ENCODE results near the gene SNCB.

SNCB gene

DNA sequence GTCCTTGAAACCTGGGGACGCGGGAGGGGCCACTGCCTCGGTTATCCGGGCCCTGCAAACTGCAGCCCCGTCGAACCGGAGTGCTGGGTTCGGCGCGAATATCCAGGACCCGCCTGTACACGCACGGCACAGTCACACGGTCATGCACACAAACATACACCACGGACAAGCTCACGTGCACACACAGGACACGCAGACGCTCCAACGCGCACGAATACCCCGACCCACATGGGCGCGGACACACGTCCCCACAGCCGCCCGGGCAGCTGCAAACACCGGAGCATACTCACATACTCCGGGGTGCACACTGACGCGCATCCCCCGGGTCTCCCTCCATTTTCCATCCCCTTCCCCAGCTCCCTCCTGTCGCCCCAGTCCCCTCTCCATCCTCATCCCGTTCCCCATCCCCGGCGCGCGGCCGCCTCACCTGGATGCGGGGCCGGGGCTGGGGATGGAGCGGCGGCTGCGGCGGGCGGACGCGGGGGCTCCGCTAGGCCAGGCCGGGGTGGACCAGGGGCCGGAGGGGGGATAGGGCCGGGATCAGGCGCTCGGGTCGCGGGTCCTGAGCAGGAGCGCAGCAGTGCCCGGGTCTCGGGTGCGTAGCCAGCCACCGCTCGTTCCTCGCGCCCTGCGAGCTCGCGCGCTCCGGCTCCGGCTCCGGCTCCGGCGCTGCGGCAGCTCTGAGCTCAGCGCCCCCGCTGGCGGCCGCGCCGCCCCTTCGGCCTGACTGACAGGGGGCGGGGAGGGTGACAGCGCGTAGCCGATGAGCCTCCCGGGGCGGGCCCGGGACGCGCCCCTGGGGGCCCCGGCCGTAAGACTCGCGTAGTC is at the start of gene SNCB, which contains the start of gene EIF4E1B:
SNCB (minus strand) TSS at position 682 of the 828 bp plus-strand sequence. CDS start 880 bp downstream, outside the sequence.
EIF4E1B (plus strand) TSS at position 823 of the 828 bp plus-strand sequence. CDS start 12,113 bp downstream, outside the sequence.
- DNase-seq, result no peak

GRCh38 chr5:176679365-176680225 is 49.3 kb upstream of the SNCB start:
- DNase-seq, result no peak

DNA sequence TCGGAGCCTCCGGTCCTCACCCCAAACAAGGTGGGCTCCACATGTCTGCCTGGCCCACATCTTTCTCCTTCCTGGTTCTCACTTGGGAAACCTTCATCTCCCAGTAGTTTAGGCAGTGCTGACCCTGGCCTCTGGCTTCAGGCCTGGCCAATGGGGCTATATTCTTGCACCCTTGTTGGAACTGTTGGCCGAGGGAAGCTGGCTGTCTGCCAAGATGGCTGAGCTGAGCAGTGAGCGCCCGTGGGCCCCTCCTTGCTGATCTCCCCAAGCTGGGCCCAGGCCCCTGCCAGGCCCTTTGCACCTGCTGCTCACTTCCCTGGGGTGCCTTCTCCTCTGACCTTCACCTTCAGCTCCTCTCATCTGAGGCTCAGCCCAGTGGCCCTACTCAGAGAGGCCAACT is 48.2 kb upstream of the SNCB start:
- no peak for DNase-seq

GRCh38 chr5:176677209-176677939 is 47.0 kb upstream of the SNCB start:
- no peak for DNase-seq

- DNase-seq, result no peak
Observed at GRCh38 chr5:176676361-176676824, 46.1 kb upstream of the SNCB start.

DNA sequence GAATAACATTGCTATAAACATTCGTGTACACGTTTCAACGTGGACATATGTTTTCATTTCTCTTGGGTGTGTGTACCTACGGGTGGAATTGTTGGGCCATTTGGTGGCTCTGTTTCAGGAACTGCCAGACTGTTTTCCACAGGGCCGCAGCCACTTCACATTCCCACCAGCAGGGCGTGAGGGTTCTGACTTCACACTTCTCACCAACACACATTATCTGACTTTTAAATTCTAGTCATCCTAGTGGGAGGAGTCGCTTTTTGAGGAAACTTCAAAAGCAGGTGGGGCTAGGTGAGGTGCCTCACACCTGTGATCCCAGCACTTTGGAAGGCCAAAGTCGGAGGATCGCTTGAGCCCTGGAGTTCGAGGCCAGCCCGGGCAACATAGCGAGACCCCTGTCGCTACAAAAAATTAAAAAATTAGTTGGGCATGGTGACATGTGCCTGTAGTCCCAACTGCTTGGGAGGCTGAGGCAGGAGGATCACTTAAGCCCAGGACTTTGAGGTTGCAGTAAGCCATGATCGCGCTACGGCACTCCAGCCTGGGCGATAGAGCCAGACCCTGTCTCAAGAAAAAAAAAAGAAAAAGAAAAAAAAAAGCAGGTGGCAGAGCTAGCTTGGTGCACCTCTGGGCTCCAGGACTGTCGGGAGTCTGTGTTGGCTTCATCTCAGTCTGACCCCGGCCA is 45.5 kb upstream of the SNCB start:
- no peak for DNase-seq

DNA sequence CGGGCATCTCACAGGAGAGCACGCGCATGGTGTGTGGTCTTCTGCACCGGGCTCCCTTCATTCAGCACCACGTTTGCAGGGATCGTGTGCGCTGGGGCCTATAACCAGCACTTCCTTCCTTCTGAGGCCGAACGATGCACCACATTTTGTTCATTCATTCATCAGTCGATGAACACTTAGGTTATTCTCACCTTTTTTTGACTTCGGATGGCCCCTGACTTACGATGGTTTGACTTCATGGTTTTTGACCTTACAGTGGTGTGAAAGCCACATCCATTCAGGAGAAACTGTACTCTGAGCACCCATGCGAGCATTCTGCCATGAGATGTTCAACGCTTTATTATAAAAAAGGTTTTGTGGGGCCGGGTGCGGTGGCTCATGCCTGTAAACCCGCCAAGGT is 44.5 kb upstream of the SNCB start:
- DNase-seq, result no peak

DNA sequence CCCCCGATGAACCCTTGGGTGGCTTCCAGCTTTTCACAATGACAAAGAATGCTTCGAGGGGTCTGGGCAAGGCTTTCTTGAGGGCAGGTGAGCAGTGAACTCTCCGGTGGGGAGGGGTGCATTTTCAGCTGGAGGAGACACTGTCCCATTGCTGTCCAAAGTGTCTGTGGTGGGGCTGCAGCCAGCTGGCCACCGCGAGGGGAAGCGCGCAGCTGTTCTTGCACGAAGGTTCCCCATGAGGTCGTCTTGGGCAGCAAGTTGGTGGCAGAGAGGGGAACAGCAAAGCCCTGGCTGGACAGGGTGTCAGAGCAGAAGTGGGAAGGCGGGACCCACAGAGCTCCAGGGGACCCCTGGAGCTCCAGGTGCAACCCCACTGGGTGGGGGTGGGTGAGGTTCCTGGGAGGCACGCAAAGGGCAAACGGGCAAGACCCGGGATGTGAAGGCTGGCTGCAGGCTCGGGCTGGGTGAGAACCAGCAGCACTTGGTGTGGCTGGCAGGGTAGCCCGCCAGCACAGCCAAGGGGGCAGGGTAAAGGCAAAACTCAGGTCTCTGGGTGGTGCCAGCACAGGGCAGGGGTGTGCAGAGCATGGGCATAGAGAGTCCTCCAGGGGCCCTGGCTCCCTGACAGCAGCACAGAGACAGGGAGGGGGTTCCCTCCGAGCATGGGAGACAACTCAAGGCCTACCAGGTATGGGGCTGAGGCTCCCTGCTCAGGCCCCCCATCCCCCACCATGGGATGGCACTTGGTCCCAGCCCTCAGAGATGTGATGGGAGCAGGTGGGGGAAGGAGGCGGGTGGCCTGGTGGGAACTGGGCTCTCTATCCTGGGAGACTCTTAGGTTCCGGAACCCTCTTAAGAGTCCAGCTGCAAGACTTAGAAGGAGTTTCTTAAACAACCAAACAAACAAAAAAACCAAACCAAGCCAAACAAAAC is 43.6 kb upstream of the SNCB start:
- DNase-seq, result no peak

GRCh38 chr5:176671890-176672747 is 41.8 kb upstream of the SNCB start:
- no peak for DNase-seq

DNA sequence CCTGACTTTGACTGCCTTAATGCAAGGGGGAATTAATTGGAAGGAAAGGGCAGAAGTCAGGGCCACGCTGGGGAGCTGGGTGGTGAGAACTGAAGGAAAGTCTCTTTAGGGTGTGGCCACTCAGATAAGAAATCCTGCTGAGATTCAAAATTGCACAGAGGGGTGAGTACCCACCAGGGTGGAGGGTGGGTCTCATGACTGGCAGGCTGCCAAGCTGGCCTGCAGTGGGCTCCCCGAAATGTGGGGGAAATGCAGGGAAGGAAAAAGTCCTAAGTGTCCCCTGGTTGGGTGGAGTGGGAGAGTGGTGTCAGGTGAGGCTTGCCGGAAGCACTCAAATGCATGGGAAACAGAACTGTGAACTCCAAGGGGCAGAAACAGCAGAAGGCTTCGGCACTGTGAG is 41.1 kb upstream of the SNCB start:
- DNase-seq, result no peak

DNA sequence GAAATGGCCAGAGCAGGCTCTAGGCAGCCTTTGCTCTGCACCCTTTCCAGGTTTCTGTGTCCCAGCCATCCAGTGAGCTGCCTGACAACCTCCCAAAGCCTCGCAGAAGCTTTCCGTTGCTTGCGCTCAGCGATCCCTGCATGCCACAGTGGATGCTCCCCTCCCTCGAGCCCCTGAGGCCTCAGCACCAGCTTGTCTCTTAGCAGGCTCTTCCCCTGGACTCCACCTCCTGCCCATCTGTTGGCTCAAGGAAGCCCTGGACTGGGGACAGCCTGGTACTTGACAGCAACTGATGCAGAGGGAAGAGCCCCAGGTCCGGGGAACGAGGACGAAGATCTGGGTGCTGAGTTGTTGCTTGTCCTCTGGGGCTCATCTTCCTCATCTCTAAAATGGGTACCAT is 40.1 kb upstream of the SNCB start:
- DNase-seq, result no peak

GRCh38 chr5:176667637-176668036 is 37.3 kb upstream of the SNCB start:
- no peak for DNase-seq

- DNase-seq, result no peak
Observed at GRCh38 chr5:176665517-176665916, 35.2 kb upstream of the SNCB start.

DNA sequence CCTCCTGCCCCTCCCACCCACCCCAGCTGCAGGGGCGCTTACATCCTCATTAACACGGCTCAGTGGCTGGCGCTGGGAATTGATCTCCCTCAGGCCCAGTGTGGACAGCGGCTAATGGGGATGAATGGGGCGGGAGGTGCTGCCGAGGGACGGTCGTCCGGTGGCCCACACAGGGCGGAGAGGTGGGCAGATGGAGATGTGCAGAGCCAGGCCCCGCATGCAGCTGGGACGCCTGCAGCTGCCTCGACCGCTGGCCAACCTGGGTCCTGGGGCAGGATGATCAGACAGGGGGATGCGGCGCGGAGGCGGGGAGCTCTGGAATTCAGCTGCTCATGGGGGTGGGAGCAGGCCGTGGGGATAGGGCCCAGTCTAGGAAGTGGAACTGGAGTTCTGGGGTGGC is 34.6 kb upstream of the SNCB start:
- no peak for DNase-seq

- no peak for DNase-seq
Observed at GRCh38 chr5:176664479-176664878, 34.1 kb upstream of the SNCB start.

GRCh38 chr5:176663566-176663965 is 33.2 kb upstream of the SNCB start:
- DNase-seq, result no peak

DNA sequence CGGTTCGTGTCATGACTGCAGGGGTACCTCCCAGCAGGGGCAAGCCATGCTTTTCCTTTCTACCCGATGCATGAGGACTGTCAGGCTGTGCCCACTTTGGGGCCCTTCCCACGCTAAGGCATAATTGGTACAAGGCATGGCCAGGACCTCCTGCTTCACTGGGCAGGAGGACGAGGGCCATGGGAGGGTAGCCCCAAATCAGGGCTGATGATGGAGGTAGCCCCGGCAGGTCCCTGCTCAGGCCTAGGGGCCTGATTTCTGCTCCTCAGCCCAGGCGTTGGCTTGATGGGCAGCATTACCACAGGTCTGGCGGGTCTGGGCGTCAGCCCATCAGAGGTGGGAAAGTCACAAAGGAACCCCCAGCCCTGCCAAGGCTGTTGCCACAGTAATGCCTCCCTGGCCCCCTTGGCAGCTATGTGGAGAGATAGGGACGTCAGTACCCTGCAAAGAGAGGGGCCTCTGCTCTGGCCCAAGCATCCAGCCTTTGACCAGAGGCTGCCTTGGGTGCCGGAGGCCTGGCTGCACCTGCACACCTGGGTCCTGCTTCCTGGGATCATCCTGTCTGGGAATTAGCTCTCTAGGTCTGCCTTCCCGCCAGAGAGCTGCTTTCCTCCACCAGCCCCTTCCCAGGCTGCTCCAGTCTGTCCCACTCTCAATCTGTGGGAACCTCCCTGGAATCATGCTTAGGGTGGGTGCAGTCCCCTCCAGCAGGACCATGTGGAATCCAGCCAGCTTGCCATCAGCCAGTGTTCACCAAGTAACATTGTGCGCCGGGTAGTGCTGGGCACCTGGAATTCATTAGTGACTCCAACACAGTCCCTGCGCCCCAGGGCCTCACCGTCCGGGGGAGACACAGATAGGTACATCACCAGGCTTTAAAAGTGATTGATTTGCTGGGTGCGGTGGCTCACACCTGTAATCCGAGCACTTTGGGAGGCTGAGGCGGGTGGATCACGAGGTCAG is 32.3 kb upstream of the SNCB start:
- no peak for DNase-seq

DNA sequence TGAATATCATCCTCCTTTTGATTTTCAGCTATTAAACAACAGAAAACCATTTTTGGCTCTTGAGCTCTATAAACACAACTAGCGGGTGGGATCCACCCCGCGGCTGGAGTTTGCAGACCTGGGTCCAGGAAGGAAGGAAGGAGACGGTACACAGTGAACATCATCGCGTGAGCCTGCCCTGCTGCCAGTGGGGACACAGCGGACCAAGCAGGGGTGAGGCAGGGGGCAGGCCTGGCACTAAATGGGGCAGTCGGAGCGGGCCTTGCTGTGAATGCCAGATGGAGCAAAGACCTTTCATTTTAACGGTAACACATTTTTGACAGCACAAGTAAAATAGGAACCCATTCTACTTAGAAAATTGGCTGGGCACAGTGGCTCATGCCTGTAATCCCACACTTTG is 31.3 kb upstream of the SNCB start:
- no peak for DNase-seq
